Activated CD8-positive, alpha-beta T cell treated with anti-CD3 and anti-CD28 coated beads, Interleukin-2, amount 10 ng/mL, durations not matched to agents 7 days and 5 days (primary cell): ENCODE results near the gene PEX1. TPM values are rescaled to one million over a fixed set of nuclear protein-coding genes. Genes with fewer than 3 reads are reported as not detected.
A peak's percentile ranks its signal among the peaks of the same experiment; 100 is the strongest.
"Not testable (repeated sequence)": the region's sequence is repeated elsewhere in the genome, so short reads cannot be mapped to it uniquely, and the experiment has no call there.

Experiments
- ATAC-seq: fragments of 150-1000 bp; cut with Tn5 transposase; one replicate; pipeline ENCODE4 v1.10.0; 2021; ENCODE audit warnings: moderate library complexity
- CTCF ChIA-PET: fragments of 350-600 bp; sonication (Branson Sonifier 250); formaldehyde crosslinking; loops from one replicate; lab custom pipeline; 2021; ENCODE audit warnings: antibody characterized with exemption; lab: Charles Lee
- POLR2A ChIA-PET: fragments of 350-600 bp; sonication (Branson Sonifier 250); formaldehyde crosslinking; loops from one replicate; lab custom pipeline; 2021; ENCODE audit warnings: antibody characterized with exemption; lab: Charles Lee
- DNase-seq: peaks from one replicate; pipeline ENCODE4 v3.0.0-alpha.2; 2020
- H3K27ac Mint-ChIP-seq: one replicate; pipeline ENCODE4 v1.8.0; 2021; ENCODE audit warnings: mild to moderate bottlenecking, mixed read lengths
- H3K27me3 Mint-ChIP-seq: one replicate; pipeline ENCODE4 v1.8.0; 2021; ENCODE audit warnings: low read depth, mixed read lengths
- H3K36me3 Mint-ChIP-seq: one replicate; pipeline ENCODE4 v1.8.0; 2021; ENCODE audit warnings: low read depth, mixed read lengths
- H3K4me1 Mint-ChIP-seq: one replicate; pipeline ENCODE4 v1.8.0; 2021; ENCODE audit warnings: low read depth, mixed read lengths
- H3K4me3 Mint-ChIP-seq: one replicate; pipeline ENCODE4 v1.8.0; 2021; ENCODE audit warnings: mild to moderate bottlenecking, mixed read lengths
- H3K9me3 Mint-ChIP-seq: one replicate; pipeline ENCODE4 v1.8.0; 2022; ENCODE audit warnings: mixed read lengths; ENCODE audit not compliant: insufficient read depth
- total RNA-seq, 2 experiments: library from RNA; stranded (reverse); gene quantifications; one replicate each; pipeline ENCODE4 v1.2.3, GENCODE V29; 2021

The PEX1 gene
- total RNA-seq, 2 experiments from 2014 or later, result 13.6 to 16.8 TPM

- H3K4me1 Mint-ChIP-seq, result no peaks in the 10 kb centered on the region
- H3K36me3 Mint-ChIP-seq, result peaks cover 28% of the 10 kb centered on the region
- CTCF ChIA-PET, result no interaction called here
- no peaks in the 10 kb centered on the region for H3K27me3 Mint-ChIP-seq
- no peak for DNase-seq
- no peak overlapping the region for H3K4me3 Mint-ChIP-seq
- ATAC-seq, result no peak
- no peak overlapping the region for H3K27ac Mint-ChIP-seq
- POLR2A ChIA-PET, result interaction anchor here (0.8 kb wide), 1 partner anchor 8 kb away, joined by 3 read pairs; no protein-coding TSS in a partner anchor
- no peaks in the 10 kb centered on the region for H3K9me3 Mint-ChIP-seq
These were observed 72.1 kb downstream of the PEX1 start for GRCh38 chr7:92456236-92456635.

- Mint-ChIP-seq H3K27me3 (no peaks in the 10 kb centered on the region), H3K4me1 (peaks cover 5% of the 10 kb centered on the region), H3K4me3 (no peak overlapping the region), H3K36me3 (peaks cover 39% of the 10 kb centered on the region), H3K9me3 (no peaks in the 10 kb centered on the region), H3K27ac (no peak overlapping the region)
- POLR2A ChIA-PET, result no interaction called here
- ATAC-seq, result no peak
- no peak for DNase-seq
- CTCF ChIA-PET, result interaction anchor here (2.0 to 4.0 kb wide), 2 partner anchors 9 to 28 kb away, joined by 12 to 17 read pairs; no protein-coding TSS in a partner anchor
These were observed 76.7 kb downstream of the PEX1 start for GRCh38 chr7:92451645-92452044.

GRCh38 chr7:92448205-92448747, 80.0 kb downstream of the PEX1 start:
- peak overlapping the region; percentile 76 for H3K4me3 Mint-ChIP-seq
- H3K4me1 Mint-ChIP-seq, result peaks cover 7% of the 10 kb centered on the region
- H3K36me3 Mint-ChIP-seq, result peaks cover 24% of the 10 kb centered on the region
- ATAC-seq, result peak; percentile 63
- peak; percentile 81 for DNase-seq
- POLR2A ChIA-PET, result interaction anchor here (0.5 to 2.9 kb wide), 14 partner anchors 8 to 568 kb away, joined by 3 to 33 read pairs (median 6); partner anchors contain the start of genes ANKIB1, CYP51A1, KRIT1 and LRRD1
- H3K9me3 Mint-ChIP-seq, result no peaks in the 10 kb centered on the region
- no peaks in the 10 kb centered on the region for H3K27me3 Mint-ChIP-seq
- CTCF ChIA-PET, result interaction anchor here (0.9 to 6.4 kb wide), 27 partner anchors 9 to 623 kb away, joined by 3 to 84 read pairs (median 7); partner anchors contain the start of genes ANKIB1, CYP51A1, KRIT1 and MTERF1
- H3K27ac Mint-ChIP-seq, result peak overlapping the region; percentile 86

GRCh38 chr7:92447345-92448204, 80.7 kb downstream of the PEX1 start, which contains the start of gene GATAD1:
Gene GATAD1, plus strand, starts transcription at chr7:92447482. Its CDS starts 248 bp downstream, at chr7:92447730.
- H3K9me3 Mint-ChIP-seq, result no peaks in the 10 kb centered on the region
- H3K36me3 Mint-ChIP-seq, result peaks cover 24% of the 10 kb centered on the region
- CTCF ChIA-PET, result interaction anchor here (0.6 to 6.4 kb wide), 39 partner anchors 10 to 1358 kb away, joined by 3 to 84 read pairs (median 4); partner anchors contain the start of genes AKAP9, ANKIB1, CYP51A1 and KRIT1
- no peaks in the 10 kb centered on the region for H3K27me3 Mint-ChIP-seq
- H3K4me3 Mint-ChIP-seq, result peak within 1 kb of the TSS; percentile 76
- peak; percentile 90 for DNase-seq
- POLR2A ChIA-PET, result interaction anchor here (0.6 to 2.9 kb wide), 19 partner anchors 9 to 1403 kb away, joined by 3 to 33 read pairs (median 4); partner anchors contain the start of genes AKAP9, ANKIB1, CYP51A1 and KRIT1
- peak within 1 kb of the TSS; percentile 93 for H3K27ac Mint-ChIP-seq
- H3K4me1 Mint-ChIP-seq, result peaks cover 7% of the 10 kb centered on the region
- peak; percentile 79 for ATAC-seq

GRCh38 chr7:92446869-92447344, 81.4 kb downstream of the PEX1 start:
- H3K27ac Mint-ChIP-seq, result peak overlapping the region; percentile 93
- peaks cover 7% of the 10 kb centered on the region for H3K4me1 Mint-ChIP-seq
- peak overlapping the region; percentile 76 for H3K4me3 Mint-ChIP-seq
- ChIA-PET CTCF (interaction anchor here (0.6 to 6.4 kb wide), 33 partner anchors 11 to 1357 kb away, joined by 3 to 84 read pairs (median 5); partner anchors contain the start of genes AKAP9, ANKIB1, CYP51A1 and KRIT1), POLR2A (interaction anchor here (0.8 to 2.9 kb wide), 13 partner anchors 15 to 1402 kb away, joined by 3 to 33 read pairs (median 5); partner anchors contain the start of genes AKAP9, ANKIB1, CYP51A1 and KRIT1)
- H3K27me3 Mint-ChIP-seq, result no peaks in the 10 kb centered on the region
- no peak for DNase-seq
- H3K36me3 Mint-ChIP-seq, result peaks cover 18% of the 10 kb centered on the region
- no peak for ATAC-seq
- no peaks in the 10 kb centered on the region for H3K9me3 Mint-ChIP-seq

GRCh38 chr7:92442720-92443119, 85.6 kb downstream of the PEX1 start:
- H3K4me3 Mint-ChIP-seq, H3K4me1 Mint-ChIP-seq, DNase-seq, H3K27ac Mint-ChIP-seq, ATAC-seq, H3K36me3 Mint-ChIP-seq, POLR2A ChIA-PET, CTCF ChIA-PET, H3K9me3 Mint-ChIP-seq, H3K27me3 Mint-ChIP-seq: not testable (repeated sequence)

GRCh38 chr7:92437956-92438491, 90.3 kb downstream of the PEX1 start:
- no peak overlapping the region for H3K27ac Mint-ChIP-seq
- DNase-seq (no peak), ATAC-seq (no peak)
- H3K4me3 Mint-ChIP-seq, result no peak overlapping the region
- no peaks in the 10 kb centered on the region for H3K27me3 Mint-ChIP-seq
- CTCF ChIA-PET, result interaction anchor here (1.3 kb wide), 1 partner anchor 23 kb away, joined by 3 read pairs; no protein-coding TSS in a partner anchor
- H3K36me3 Mint-ChIP-seq, result no peaks in the 10 kb centered on the region
- POLR2A ChIA-PET, result interaction anchor here (0.7 kb wide), 1 partner anchor 231 kb away, joined by 4 read pairs; no protein-coding TSS in a partner anchor
- H3K4me1 Mint-ChIP-seq, result no peaks in the 10 kb centered on the region
- no peaks in the 10 kb centered on the region for H3K9me3 Mint-ChIP-seq

Other genes starting within 250 kb of the PEX1 start
- 10 to 100 TPM; 11.4 to 12.4 TPM for gene GATAD1, start 81.0 kb downstream of the PEX1 start, total RNA-seq
- not detected for gene ERVW-1, start 50.6 kb downstream of the PEX1 start, total RNA-seq
- 10 to 100 TPM; 14.5 to 15.4 TPM for gene RBM48, start 275 bp upstream of the PEX1 start, total RNA-seq
- 10 to 100 TPM; 31.6 to 32.8 TPM for gene FAM133B, start 61.9 kb upstream of the PEX1 start, total RNA-seq